ENCODE results near the gene CAPN12.

The CAPN12 gene

GRCh38 chr19:38737921-38738737 lies 6.1 kb downstream of the CAPN12 start:
- no peak for DNase-seq (ENCODE audit: low read depth)

- no peak for DNase-seq (ENCODE audit: low read depth)
These were observed 6.9 kb downstream of the CAPN12 start for GRCh38 chr19:38737281-38737865.

- peak; percentile 37 for DNase-seq (ENCODE audit: low read depth)
These were observed 7.6 kb downstream of the CAPN12 start for GRCh38 chr19:38736413-38737280.

- peak; percentile 38 for DNase-seq (ENCODE audit: low read depth)
These were observed 8.2 kb downstream of the CAPN12 start for GRCh38 chr19:38736036-38736412.

- DNase-seq (ENCODE audit: low read depth): no peak
These were observed 9.0 kb downstream of the CAPN12 start for GRCh38 chr19:38735257-38735686.

GRCh38 chr19:38734426-38735256 lies 9.6 kb downstream of the CAPN12 start:
- no peak for DNase-seq (ENCODE audit: low read depth)

GRCh38 chr19:38734176-38734425 lies 10.2 kb downstream of the CAPN12 start:
- DNase-seq (ENCODE audit: low read depth): no peak

- DNase-seq (ENCODE audit: low read depth): no peak
These were observed 10.6 kb downstream of the CAPN12 start for GRCh38 chr19:38733493-38734175.

- no peak for DNase-seq (ENCODE audit: low read depth)
These were observed 11.1 kb downstream of the CAPN12 start for GRCh38 chr19:38733241-38733492.

GRCh38 chr19:38731654-38732301 lies 12.5 kb downstream of the CAPN12 start:
- no peak for DNase-seq (ENCODE audit: low read depth)

GRCh38 chr19:38730731-38731589 lies 13.3 kb downstream of the CAPN12 start:
- DNase-seq (ENCODE audit: low read depth): no peak

GRCh38 chr19:38730470-38730730 lies 13.9 kb downstream of the CAPN12 start:
- no peak for DNase-seq (ENCODE audit: low read depth)

- DNase-seq (ENCODE audit: low read depth): peak; percentile 60
These were observed 14.4 kb downstream of the CAPN12 start for GRCh38 chr19:38729653-38730469.

- no peak for DNase-seq (ENCODE audit: low read depth)
These were observed 15.3 kb downstream of the CAPN12 start for GRCh38 chr19:38728752-38729541.

GRCh38 chr19:38727868-38728660 lies 16.2 kb downstream of the CAPN12 start:
- DNase-seq (ENCODE audit: low read depth): no peak

GRCh38 chr19:38727306-38727867 lies 16.9 kb downstream of the CAPN12 start:
- no peak for DNase-seq (ENCODE audit: low read depth)

- DNase-seq (ENCODE audit: low read depth): no peak
These were observed 17.4 kb downstream of the CAPN12 start for GRCh38 chr19:38726761-38727301.
